SK-N-MC (cell line): ENCODE data around the gene ZMYND8.

Source experiments
- DNase-seq: peaks from one replicate; pipeline ENCODE4 v3.0.0-alpha.2; 2011; ENCODE audit warnings: low read depth, low spot score
- H3K27ac ChIP-seq: fragments of 200-600 bp; sonication (generic); 2 replicates; pipeline ENCODE4 v1.5.1; 2016; ENCODE audit warnings: mixed run types
- H3K36me3 ChIP-seq: fragments of 200-600 bp; sonication (generic); 2 replicates; pipeline ENCODE4 v1.6.1; 2017; ENCODE audit warnings: antibody characterized with exemption, low read length, mixed read lengths; ENCODE audit not compliant: insufficient read depth
- H3K4me3 ChIP-seq: fragments of 200-600 bp; sonication (generic); 2 replicates; pipeline ENCODE4 v1.5.1; 2016
- H3K9ac ChIP-seq: fragments of 200-600 bp; sonication (generic); 2 replicates; pipeline ENCODE4 v1.8.0; 2017; ENCODE audit warnings: mixed run types, mixed read lengths; ENCODE audit not compliant: insufficient read length
- H3K9me3 ChIP-seq: fragments of 200-600 bp; sonication (generic); 2 replicates; pipeline ENCODE4 v1.6.1; 2017; ENCODE audit warnings: low read depth, mild to moderate bottlenecking, antibody characterized with exemption, low read length, moderate library complexity, mixed read lengths
- EZH2 ChIP-seq: fragments of 200-600 bp; sonication (generic); IDR thresholded peaks from one replicate; pipeline ENCODE4 v1.6.1; 2017; ENCODE audit warnings: antibody characterized with exemption
- FOXP2 ChIP-seq: optimal IDR thresholded peaks from 2 replicates; pipeline ENCODE3; 2011; ENCODE audit warnings: mild to moderate bottlenecking, moderate library complexity; ENCODE audit not compliant: insufficient read depth; ENCODE audit errors: extremely low read length, control extremely low read depth
- POLR2AphosphoS5 ChIP-seq: IDR thresholded peaks from 2 replicates; pipeline ENCODE4 v1.6.1; 2012; ENCODE audit warnings: mild to moderate bottlenecking, low read depth, low read length, borderline replicate concordance

Gene ZMYND8

DNA sequence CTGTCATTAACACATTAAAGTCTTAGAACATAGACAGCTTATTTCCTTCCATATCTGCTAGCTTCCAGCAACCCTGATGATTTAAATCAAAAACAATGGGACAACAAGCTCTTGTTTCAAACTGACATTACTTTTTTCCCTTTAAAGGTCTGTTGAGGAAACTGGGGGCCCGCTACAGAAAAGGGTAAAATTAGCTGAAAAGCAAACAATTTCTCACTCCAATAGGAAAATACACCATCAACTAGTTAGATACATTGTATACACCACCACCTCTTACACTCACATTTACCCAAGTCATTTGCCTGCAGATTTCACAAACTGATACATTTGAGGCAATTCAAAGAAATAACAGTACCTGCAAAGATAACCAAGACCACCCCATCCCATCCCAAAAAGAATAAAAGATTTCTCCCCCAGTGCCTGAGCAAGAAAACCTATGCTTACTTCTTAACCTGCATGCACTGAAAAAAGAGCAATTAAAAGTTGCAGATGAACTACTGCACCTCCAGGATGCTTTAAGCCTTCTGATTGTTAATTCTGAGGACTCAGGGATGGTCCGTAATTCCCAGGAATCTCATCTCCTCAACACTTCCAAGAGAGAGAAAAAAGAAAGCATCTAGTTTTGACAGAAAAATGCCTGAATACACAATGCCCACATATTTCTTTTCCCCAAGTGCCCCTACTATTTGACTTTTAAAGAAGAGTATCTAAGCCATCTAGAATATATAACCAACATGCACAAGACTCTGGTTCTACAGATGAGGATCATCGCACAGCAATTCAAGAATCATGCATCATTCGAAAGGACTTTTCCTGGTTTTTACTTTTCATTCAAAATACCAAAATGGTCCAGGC lies 5.6 kb downstream of the ZMYND8 start:
- H3K9me3 ChIP-seq = no peaks in the 10 kb centered on the region
- peak overlapping the region; percentile 63; the same call in 1 of the 2 replicates for H3K27ac ChIP-seq
- peaks cover 35% of the 10 kb centered on the region for H3K36me3 ChIP-seq
- peak overlapping the region; percentile 3 for H3K4me3 ChIP-seq
- H3K9ac ChIP-seq = no peak overlapping the region
- TF ChIP-seq POLR2AphosphoS5 (no peak), EZH2 (no peak), FOXP2 (no peak)
- DNase-seq = no peak

DNA sequence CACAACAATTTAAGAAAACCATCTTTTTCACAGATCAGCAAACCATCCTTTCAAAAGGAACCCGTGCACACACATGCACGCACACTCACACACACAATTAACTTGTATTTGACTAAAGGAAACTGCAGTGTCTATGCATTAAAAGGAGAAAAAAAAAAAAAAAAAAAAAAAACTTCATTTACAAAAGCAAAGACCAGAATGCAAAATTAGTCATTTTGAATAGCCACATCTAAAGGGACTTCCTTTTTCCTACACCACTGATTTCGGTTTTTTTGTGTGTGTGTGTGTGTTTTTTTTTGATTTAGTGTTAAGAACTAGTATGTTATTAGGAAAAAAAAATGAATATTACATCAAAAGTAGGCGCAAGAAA lies 6.3 kb downstream of the ZMYND8 start:
- DNase-seq = no peak
- no peak for TF ChIP-seq POLR2AphosphoS5
- no peak for TF ChIP-seq EZH2
- TF ChIP-seq FOXP2 = no peak
- no peak overlapping the region for H3K27ac ChIP-seq
- H3K9ac ChIP-seq = no peak overlapping the region
- no peak overlapping the region for H3K4me3 ChIP-seq
- H3K9me3 ChIP-seq = no peaks in the 10 kb centered on the region
- H3K36me3 ChIP-seq = peaks cover 35% of the 10 kb centered on the region

DNA sequence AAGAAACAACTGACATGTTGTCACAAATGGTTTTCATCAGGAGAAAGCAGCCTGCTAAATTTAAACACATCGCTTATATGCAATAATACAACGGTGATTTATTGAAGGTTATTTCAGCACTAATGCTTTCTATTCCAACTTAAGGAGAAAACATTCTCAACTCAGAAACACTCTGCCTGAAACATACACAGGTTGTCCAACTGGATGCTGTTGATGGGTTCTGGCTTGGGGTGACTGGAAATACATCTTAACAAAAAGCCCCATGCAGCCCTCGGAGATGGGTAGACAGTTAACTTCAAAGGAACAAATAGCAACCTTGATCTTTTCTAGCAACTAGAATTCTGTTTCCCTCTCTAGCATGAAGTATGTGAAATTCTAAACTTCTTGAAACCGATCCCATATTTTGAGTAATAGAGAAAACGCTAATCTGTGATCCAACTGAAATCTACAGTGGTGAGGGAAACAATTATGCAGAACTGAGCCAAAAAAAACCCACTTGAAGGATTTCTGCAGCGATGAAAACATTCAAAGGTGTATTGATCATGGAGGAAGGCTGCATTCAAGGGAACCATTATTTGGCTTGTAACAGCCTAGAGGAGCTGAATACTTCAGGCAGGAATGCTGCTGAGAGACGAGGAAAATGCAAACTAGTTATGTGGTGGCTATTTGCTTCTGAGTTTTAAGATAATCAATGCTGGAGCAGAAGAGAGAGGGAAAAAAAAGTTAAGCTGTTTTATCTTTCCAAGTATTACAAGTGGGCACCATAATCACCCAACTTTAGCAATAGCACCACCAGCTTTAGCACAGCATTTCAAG lies 6.9 kb downstream of the ZMYND8 start:
- Histone ChIP-seq H3K36me3 (peaks cover 36% of the 10 kb centered on the region), H3K27ac (no peak overlapping the region), H3K9ac (no peak overlapping the region), H3K9me3 (no peaks in the 10 kb centered on the region), H3K4me3 (no peak overlapping the region)
- TF ChIP-seq FOXP2 (no peak), EZH2 (no peak), POLR2AphosphoS5 (no peak)
- DNase-seq = no peak

DNA sequence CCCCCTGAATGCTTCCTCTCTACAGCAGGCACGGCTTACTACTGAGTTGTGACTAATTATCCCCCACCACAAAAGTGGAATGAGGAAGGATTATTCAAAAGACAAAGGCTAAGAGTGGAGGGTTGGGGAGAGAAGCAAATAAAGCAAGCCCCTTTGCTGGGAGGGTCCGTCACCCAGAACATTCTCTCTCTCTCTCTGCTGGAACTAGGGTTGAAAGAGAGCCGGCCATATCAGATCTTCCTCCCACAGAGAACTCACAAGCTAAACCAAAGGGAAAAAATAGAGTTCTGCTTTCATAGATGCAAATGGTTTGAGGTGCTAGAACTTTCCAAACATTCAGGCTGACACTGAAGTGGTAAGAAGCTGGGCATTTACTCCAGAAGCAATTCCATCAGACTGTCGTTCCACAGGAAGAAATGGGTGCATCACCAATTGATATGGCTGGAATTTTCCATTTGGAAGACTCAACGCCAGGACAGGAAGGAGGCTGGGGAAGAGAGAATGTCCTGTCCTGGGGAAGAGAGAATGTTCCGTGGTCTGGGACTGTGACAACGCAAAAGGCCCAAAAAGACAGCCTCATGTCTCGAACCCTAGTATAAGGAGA lies 7.9 kb downstream of the ZMYND8 start:
- H3K36me3 ChIP-seq = peaks cover 41% of the 10 kb centered on the region
- H3K9ac ChIP-seq = no peak overlapping the region
- H3K27ac ChIP-seq = 0 out of 2 replicates have a peak overlapping the region, but pooled peaks have one; percentile 16
- TF ChIP-seq POLR2AphosphoS5 = no peak
- no peak for TF ChIP-seq FOXP2
- TF ChIP-seq EZH2 = no peak
- H3K4me3 ChIP-seq = no peak overlapping the region
- no peaks in the 10 kb centered on the region for H3K9me3 ChIP-seq
- no peak for DNase-seq

DNA sequence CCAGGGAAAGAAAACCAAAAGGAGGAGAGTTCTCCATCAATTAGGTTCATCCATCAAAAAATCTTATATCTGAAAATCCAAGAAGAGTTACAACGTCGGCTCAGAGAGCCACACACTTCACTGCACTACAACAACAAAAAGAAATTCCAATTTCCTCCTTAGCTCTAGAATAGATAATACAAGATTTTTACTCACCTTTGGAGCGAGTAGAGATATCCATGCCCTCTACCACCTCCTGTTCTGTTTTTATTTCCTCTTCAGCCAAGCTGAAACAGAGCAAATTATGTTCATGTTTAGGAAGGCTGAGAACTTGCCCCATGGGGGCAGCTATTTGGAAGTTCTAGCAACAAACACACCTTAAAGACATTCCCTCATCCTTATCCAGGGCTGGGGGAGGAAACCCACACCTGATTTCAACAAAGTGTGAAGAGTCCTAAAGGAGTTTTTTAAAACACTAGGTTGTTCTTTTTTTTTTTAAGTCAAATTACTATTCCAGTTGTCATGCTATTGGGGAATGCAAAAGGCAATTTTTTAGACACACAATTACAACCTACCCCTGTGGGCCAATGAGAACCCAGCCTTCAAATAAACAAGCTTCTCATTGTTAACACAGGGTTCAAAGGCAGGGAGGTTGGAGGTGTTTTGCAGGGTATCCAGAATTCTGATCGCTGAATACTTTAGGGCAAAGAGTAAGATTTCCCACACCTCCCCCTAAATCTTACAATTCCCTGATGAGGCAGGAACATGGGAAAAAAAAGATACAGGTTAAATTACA lies 8.7 kb downstream of the ZMYND8 start:
- H3K9me3 ChIP-seq = no peaks in the 10 kb centered on the region
- no peak overlapping the region for H3K4me3 ChIP-seq
- no peak overlapping the region for H3K9ac ChIP-seq
- DNase-seq = no peak
- no peak overlapping the region; the same call in 1 of the 2 replicates for H3K27ac ChIP-seq
- peaks cover 41% of the 10 kb centered on the region for H3K36me3 ChIP-seq
- no peak for TF ChIP-seq FOXP2

DNA sequence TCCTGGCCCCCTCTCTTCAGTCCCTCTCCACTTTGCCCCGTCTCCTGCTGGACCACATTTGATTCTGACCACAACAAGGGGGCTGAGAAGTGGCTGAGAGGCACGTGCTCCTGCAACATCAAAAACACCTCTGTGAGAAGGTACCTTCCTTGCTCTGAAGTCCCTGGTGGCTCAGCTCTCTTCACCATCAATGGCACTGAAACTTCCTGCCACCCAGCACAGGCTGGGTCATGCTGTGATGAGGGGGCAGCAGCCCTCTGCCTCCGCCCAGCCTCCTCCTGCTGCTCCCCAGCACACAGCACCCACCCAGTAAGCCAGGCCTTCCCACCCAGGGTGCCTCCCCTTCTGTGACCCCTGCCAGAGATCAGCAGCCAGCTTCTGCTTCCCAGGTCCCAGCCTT lies 10.3 kb downstream of the ZMYND8 start:
- peaks cover 33% of the 10 kb centered on the region for H3K36me3 ChIP-seq
- H3K9me3 ChIP-seq = no peaks in the 10 kb centered on the region
- DNase-seq = no peak
- H3K9ac ChIP-seq = no peak overlapping the region
- no peak overlapping the region for H3K27ac ChIP-seq
- no peak for TF ChIP-seq POLR2AphosphoS5
- TF ChIP-seq FOXP2 = no peak
- TF ChIP-seq EZH2 = no peak
- H3K4me3 ChIP-seq = no peak overlapping the region

DNA sequence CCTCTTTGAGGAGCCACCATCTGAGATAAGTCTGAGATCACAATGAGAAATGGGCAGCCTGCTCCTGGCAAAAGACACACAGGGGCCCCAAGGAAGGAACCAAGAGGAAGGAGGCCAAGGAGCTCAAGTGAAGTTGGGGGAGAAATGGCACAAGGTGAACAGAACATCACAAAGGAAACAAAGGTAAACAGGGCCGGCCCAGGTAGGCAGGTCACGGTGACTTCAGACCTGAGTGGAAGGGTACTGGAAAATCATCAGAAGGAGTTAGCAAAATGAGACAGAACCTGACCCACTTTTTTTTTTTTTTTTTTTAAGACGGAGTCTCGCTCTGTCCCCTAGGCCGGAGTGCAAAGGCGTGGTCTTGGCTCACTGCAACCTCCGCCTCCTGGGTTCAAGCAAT lies 11.3 kb downstream of the ZMYND8 start:
- no peaks in the 10 kb centered on the region for H3K9me3 ChIP-seq
- DNase-seq = no peak
- no peak overlapping the region for H3K27ac ChIP-seq
- TF ChIP-seq FOXP2 (no peak), POLR2AphosphoS5 (no peak), EZH2 (no peak)
- no peak overlapping the region for H3K9ac ChIP-seq
- H3K36me3 ChIP-seq = peaks cover 33% of the 10 kb centered on the region
- no peak overlapping the region for H3K4me3 ChIP-seq
